AG04449 (cell line): ENCODE results near the gene CRADD.
"Not testable (repeated sequence)": the region's sequence is repeated elsewhere in the genome, so short reads cannot be mapped to it uniquely, and the experiment has no call there.

ENCODE experiments used
- CTCF ChIA-PET: fragments of 350-600 bp; formaldehyde crosslinking; extraction: SDS; loops from one replicate; lab custom pipeline; 2021; ENCODE audit warnings: antibody characterized with exemption; lab: Yijun Ruan, JAX
- POLR2A ChIA-PET: fragments of 400-600, 350-600 bp; formaldehyde crosslinking; extraction: SDS; loops from one replicate; lab custom pipeline; 2020; ENCODE audit warnings: antibody characterized with exemption, inconsistent platforms; lab: Yijun Ruan, JAX
- DNase-seq: peaks from one replicate; pipeline ENCODE4 v3.0.0-alpha.2; 2010; ENCODE audit warnings: low read depth, low spot score
- H3K4me3 ChIP-seq: 2 replicates; pipeline ENCODE4 v1.5.1; 2011; ENCODE audit warnings: low read depth, mild to moderate bottlenecking, control low read depth, low read length
- CTCF ChIP-seq: IDR thresholded peaks from one replicate; pipeline ENCODE4 v1.5.1; 2011; ENCODE audit warnings: mild to moderate bottlenecking, moderate library complexity, low read length, control low read depth, inconsistent platforms; ENCODE audit not compliant: insufficient read depth; ENCODE audit errors: missing control alignments

Gene CRADD

GRCh38 chr12:93751864-93752610 lies 74.9 kb downstream of the CRADD start:
- DNase-seq = peak; percentile 95
- POLR2A ChIA-PET = interaction anchor here (0.7 kb wide), 1 partner anchor 53 kb away, joined by 3 read pairs; no protein-coding TSS in a partner anchor
- no peak overlapping the region for H3K4me3 ChIP-seq
- CTCF ChIA-PET = interaction anchor here (1.2 to 2.2 kb wide), 3 partner anchors 10 to 183 kb away, joined by 5 to 8 read pairs (median 5); no protein-coding TSS in a partner anchor
- TF ChIP-seq CTCF = no peak

- H3K4me3 ChIP-seq = no peak overlapping the region
- no peak for TF ChIP-seq CTCF
- DNase-seq = no peak
- ChIA-PET CTCF (interaction anchor here (1.4 kb wide), 1 partner anchor 348 kb away, joined by 4 read pairs; no protein-coding TSS in a partner anchor), POLR2A (no interaction called here)
These were observed 76.1 kb downstream of the CRADD start for GRCh38 chr12:93753285-93753684.

GRCh38 chr12:93753838-93754429 lies 76.8 kb downstream of the CRADD start:
- no peak for DNase-seq
- POLR2A ChIA-PET = no interaction called here
- H3K4me3 ChIP-seq = no peak overlapping the region
- TF ChIP-seq CTCF = no peak
- CTCF ChIA-PET = interaction anchor here (1.4 kb wide), 1 partner anchor 347 kb away, joined by 4 read pairs; no protein-coding TSS in a partner anchor

- CTCF ChIA-PET = interaction anchor here (3.5 kb wide), 1 partner anchor 12 kb away, joined by 11 read pairs; no protein-coding TSS in a partner anchor
- H3K4me3 ChIP-seq, POLR2A ChIA-PET, DNase-seq: not testable (repeated sequence)
These were observed 77.7 kb downstream of the CRADD start for GRCh38 chr12:93754859-93755258.

- ChIA-PET POLR2A (no interaction called here), CTCF (interaction anchor here (3.5 kb wide), 1 partner anchor 10 kb away, joined by 11 read pairs; no protein-coding TSS in a partner anchor)
- no peak for DNase-seq
- TF ChIP-seq CTCF = no peak
- H3K4me3 ChIP-seq = no peak overlapping the region
These were observed 79.1 kb downstream of the CRADD start for GRCh38 chr12:93756288-93756687.

GRCh38 chr12:93757792-93758694 lies 80.9 kb downstream of the CRADD start:
- ChIA-PET POLR2A (no interaction called here), CTCF (interaction anchor here (1.2 to 5.7 kb wide), 4 partner anchors 8 to 344 kb away, joined by 4 to 80 read pairs (median 9); no protein-coding TSS in a partner anchor)
- no peak overlapping the region for H3K4me3 ChIP-seq
- DNase-seq = no peak
- no peak for TF ChIP-seq CTCF
